ENCODE measurements around the gene DOCK2. TPM values are rescaled to one million over a fixed set of nuclear protein-coding genes. Genes with fewer than 3 reads are reported as not detected.

Gene DOCK2
- total RNA-seq, 1 experiment from 2014 or later: 3.5 TPM

DNA sequence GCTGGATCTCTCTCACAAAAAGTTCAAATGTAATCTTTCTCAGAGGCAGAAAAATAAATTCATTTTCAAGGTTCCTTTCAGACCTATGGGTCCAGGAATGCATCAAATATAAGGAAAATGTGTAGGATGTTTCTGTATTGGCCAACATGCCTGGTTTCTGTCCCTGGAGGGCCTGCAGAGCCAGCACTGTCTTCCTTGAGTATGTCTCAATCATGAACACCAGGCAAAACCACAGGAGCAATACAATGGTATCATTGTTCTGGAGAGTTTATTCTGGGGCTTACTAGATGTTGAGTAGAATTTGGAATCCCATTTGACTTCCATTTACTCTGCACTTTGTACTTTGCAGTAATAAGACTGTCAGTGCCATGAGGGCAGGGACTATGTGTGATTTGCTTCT, 319.7 kb downstream of the DOCK2 start:
- DNase-seq (ENCODE audit: low read depth in 1 of 2, low spot score in 2 of 2): no peak
- Histone ChIP-seq H3K36me3 (no peaks in the 10 kb centered on the region), H3K4me3 (no peak overlapping the region), H3K4me1 (replicated peaks) (peaks cover 8% of the 10 kb centered on the region), H3K27ac (no peak overlapping the region), H3K27me3 (replicated peaks) (no peaks in the 10 kb centered on the region), H3K9me3 (replicated peaks) (no peaks in the 10 kb centered on the region)

DNA sequence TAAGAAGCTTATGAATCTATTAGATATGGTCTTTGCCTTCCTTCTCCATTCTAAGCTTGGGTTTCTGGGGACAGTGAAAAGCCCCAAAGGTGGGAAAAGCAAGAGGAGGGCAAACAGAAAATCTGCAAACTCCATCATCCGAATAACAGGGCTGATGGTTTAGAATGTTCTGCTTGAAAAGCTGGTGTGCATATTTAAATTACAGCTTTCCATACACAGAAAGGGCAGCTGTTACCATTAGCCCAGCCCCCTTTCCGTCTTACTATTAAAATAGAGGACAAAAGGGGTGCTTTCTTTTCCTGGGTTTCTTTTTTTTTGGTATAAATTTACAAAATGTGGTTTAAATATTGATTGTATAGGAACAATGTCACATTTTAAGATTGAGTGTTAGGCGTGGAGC, 321.2 kb downstream of the DOCK2 start:
- peaks cover 5% of the 10 kb centered on the region for H3K4me1 ChIP-seq (replicated peaks)
- H3K9me3 ChIP-seq (replicated peaks): no peaks in the 10 kb centered on the region
- no peak overlapping the region for H3K4me3 ChIP-seq
- H3K36me3 ChIP-seq: no peaks in the 10 kb centered on the region
- DNase-seq (ENCODE audit: low read depth in 1 of 2, low spot score in 2 of 2): no peak
- no peak overlapping the region for H3K27ac ChIP-seq
- H3K27me3 ChIP-seq (replicated peaks): no peaks in the 10 kb centered on the region

DNA sequence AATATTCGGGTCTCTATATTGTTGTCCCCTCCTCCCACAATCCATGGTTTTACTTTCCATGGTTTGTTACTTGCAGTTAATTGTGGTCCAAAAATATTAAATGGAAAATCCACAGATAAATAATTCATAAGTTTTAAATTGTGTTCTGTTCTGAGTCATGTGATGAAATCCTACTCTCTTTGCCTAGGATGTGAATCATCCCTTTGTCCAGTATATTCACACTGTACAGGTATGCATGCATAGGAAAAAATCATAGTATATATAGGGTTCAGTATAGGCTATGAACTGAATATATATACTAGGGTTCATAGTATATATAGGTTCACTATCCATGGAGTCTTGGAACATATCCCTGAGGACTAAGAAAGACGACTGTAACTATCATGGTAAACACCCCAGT, 323.6 kb downstream of the DOCK2 start:
- Histone ChIP-seq H3K9me3 (replicated peaks) (no peaks in the 10 kb centered on the region), H3K4me1 (replicated peaks) (no peaks in the 10 kb centered on the region), H3K4me3 (no peak overlapping the region), H3K27ac (no peak overlapping the region), H3K36me3 (no peaks in the 10 kb centered on the region), H3K27me3 (replicated peaks) (no peaks in the 10 kb centered on the region)
- DNase-seq (ENCODE audit: low read depth in 1 of 2, low spot score in 2 of 2): no peak

DNA sequence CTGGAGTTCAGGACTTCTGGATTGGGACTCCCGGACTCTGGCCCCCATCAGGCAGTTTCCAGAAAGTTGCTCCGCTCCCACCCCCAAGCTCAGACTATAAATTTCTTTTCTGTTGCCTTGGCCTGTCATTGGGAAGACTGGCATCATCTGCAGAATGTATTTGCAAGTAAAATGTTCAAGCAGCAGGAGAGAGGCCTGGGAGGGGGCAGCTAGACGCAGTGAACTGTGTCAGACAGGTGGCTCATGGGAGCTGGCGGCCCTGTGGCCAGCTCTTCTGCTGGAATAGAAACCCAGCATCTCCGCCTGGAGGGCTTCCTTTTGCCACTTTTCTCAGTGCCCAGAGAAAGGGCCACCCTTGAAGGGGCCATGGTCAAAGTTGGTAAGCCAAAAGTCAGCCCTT, 327.2 kb downstream of the DOCK2 start:
- DNase-seq (ENCODE audit: low read depth in 1 of 2, low spot score in 2 of 2): no peak
- Histone ChIP-seq H3K4me3 (no peak overlapping the region), H3K4me1 (replicated peaks) (no peaks in the 10 kb centered on the region), H3K36me3 (no peaks in the 10 kb centered on the region), H3K9me3 (replicated peaks) (no peaks in the 10 kb centered on the region), H3K27ac (no peak overlapping the region), H3K27me3 (replicated peaks) (no peaks in the 10 kb centered on the region)

DNA sequence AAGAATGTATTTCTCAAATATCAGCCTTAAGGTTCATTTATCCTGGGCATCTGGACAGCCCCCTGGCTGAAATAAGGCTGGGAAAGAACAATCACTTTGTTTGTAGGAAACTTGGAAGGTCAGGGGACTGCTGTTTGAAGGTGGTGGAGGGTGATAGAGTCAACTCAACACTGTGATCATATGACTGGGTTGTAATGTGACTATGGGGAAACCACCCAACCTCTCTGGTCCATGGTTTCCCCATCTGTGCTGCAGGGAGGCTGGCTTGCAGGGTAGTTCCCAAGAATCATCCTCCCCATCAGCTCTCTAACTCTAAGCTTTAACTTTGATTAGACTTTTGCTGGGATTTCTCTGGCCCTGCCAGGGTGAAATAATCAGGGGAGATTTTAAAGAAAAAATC, 333.3 kb downstream of the DOCK2 start:
- no peak for DNase-seq (ENCODE audit: low read depth in 1 of 2, low spot score in 2 of 2)
- Histone ChIP-seq H3K27me3 (replicated peaks) (no peaks in the 10 kb centered on the region), H3K4me1 (replicated peaks) (peaks cover 25% of the 10 kb centered on the region), H3K4me3 (no peak overlapping the region), H3K36me3 (no peaks in the 10 kb centered on the region), H3K27ac (peak overlapping the region; percentile 70), H3K9me3 (replicated peaks) (no peaks in the 10 kb centered on the region)

DNA sequence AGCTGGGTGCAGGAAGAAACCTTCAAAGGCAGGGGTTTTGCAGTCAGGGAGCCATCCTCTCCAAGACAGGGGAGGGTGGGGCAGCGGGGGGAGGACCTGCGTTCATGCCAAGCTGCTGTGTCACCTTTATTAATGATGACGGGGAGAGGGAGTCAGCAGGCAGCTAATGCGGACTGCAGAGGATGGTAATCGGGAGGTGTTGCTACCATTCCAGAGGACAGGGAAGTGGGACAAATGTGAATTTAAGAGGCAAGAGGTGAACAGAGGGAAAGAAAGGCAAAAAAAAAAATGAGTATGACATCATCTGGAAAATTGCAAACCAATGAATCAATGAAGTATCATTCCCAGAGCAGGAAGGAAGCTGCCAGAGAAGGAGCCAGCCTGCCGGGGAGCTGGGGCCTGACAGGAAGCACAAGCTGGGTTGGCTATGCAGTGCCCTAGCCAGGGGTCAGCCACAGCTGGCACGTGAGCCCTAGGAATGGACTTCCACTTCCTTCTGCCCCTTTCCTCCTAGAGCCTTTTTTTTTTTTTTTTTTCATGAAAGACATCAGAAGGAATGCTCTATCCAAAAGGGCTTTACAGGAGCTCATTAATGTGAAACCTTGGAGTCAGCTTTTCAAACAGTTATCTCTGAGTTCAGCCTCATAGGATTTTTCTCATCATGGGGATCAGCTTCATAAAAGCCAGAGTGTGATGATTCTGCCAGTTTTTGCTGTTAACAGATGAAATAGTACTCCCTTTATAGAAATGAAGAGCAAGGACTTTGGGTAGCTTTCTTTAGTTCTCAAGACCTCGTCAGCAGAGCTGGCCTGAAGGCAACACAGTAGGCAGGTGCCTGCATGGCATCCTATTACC, 334.1 kb downstream of the DOCK2 start:
- Histone ChIP-seq H3K4me1 (replicated peaks) (peaks cover 27% of the 10 kb centered on the region), H3K36me3 (no peaks in the 10 kb centered on the region), H3K27me3 (replicated peaks) (no peaks in the 10 kb centered on the region), H3K9me3 (replicated peaks) (no peaks in the 10 kb centered on the region), H3K27ac (peak overlapping the region; percentile 70), H3K4me3 (no peak overlapping the region)
- DNase-seq (ENCODE audit: low read depth in 1 of 2, low spot score in 2 of 2): peak; percentile 87 to 89

DNA sequence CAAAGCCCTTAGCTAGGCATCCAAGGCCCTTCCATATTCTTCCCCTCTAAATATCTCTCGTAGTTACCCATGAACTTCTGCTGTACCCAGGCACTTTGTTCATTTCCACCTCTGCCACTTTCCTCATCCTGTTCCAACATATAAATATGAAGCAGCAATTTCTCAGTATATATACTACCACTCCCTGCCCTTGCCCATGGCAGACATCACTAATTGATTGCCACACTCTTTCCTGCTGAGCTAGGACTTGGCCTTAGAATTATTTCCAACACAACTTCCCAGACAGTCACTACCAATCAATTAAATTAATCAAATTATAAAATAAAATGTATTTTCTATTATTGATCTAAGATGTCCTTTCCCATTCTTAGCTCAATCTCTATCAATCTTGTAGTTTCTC, 334.7 kb downstream of the DOCK2 start:
- Histone ChIP-seq H3K4me3 (no peak overlapping the region), H3K36me3 (no peaks in the 10 kb centered on the region), H3K27me3 (replicated peaks) (no peaks in the 10 kb centered on the region), H3K27ac (peak overlapping the region; percentile 70), H3K4me1 (replicated peaks) (peaks cover 33% of the 10 kb centered on the region), H3K9me3 (replicated peaks) (no peaks in the 10 kb centered on the region)
- DNase-seq (ENCODE audit: low read depth in 1 of 2, low spot score in 2 of 2): no peak

DNA sequence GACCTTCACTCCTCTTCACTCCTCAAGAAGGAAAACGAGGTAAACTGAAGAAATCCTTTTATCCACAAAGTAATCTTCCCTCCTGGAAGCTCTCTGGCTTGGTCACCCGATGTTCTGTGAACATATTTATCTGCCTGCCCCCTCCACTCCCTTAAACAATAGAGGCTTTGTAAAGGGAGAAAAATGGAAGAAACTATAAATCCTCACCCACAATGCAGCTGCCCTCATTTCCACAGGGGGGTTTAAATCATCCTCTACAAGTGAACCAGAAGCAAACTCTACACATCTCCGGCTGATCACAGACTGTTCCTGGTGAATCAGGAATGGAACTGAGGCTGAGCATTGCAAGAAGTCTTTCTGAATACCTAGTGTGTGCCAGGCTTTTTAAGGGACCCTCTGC, 336.0 kb downstream of the DOCK2 start:
- Histone ChIP-seq H3K4me3 (no peak overlapping the region), H3K36me3 (no peaks in the 10 kb centered on the region), H3K27ac (no peak overlapping the region), H3K9me3 (replicated peaks) (no peaks in the 10 kb centered on the region), H3K27me3 (replicated peaks) (no peaks in the 10 kb centered on the region), H3K4me1 (replicated peaks) (peaks cover 46% of the 10 kb centered on the region)
- no peak for DNase-seq (ENCODE audit: low read depth in 1 of 2, low spot score in 2 of 2)

DNA sequence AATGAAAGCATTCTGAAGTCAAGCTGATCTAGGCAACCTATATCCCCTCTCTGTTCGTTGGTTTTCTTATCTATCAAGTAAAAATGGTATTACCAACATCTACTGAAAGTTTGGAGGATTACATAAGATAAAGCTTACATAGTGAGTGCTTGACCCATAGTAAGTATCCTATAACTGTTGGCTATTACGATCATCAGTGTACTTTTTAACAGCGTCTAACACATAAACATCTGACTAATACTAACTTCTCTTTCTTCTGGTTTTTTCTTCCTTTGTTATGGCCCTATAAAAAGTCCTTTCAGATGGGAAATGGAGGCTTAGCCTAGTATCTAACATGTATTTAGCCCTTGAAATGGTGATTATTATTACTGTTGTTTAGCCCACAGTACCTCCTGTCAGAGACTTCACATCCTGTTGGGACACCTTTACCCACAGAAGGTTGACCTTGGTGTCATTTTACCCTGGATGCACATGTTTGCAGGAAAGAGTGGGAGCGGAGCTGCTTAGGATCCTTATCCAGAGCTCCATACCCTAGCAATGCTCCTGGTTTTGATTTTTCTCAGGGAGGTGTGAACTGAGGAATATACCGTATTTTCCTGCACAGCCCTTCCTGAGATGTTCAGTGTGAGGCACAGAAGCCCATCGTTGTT, 337.2 kb downstream of the DOCK2 start:
- Histone ChIP-seq H3K36me3 (no peaks in the 10 kb centered on the region), H3K4me1 (replicated peaks) (peaks cover 58% of the 10 kb centered on the region), H3K9me3 (replicated peaks) (no peaks in the 10 kb centered on the region), H3K27ac (no peak overlapping the region), H3K27me3 (replicated peaks) (no peaks in the 10 kb centered on the region), H3K4me3 (no peak overlapping the region)
- DNase-seq (ENCODE audit: low read depth in 1 of 2, low spot score in 2 of 2): no peak

DNA sequence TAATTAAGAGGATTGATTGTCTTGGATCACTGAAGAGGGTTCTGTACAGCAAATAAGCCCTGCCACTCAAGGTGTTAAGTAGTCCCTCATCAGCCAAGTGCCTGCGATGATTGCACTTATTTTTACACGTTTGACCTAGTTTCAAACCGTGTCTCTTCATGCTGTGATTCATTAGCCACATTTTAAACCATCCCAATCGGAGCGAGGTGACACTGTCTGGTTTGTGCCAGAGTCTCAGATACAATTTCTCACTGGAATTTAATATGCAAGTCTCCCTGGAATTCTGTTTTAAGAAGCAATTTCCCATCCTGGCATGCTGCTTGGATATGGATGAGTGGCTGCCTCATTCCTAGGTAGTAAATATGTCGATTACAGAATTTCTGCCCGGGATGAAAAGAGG, 341.6 kb downstream of the DOCK2 start:
- DNase-seq (ENCODE audit: low read depth in 1 of 2, low spot score in 2 of 2): no peak
- Histone ChIP-seq H3K9me3 (replicated peaks) (no peaks in the 10 kb centered on the region), H3K27ac (no peak overlapping the region), H3K4me3 (no peak overlapping the region), H3K4me1 (replicated peaks) (peaks cover 54% of the 10 kb centered on the region), H3K36me3 (no peaks in the 10 kb centered on the region), H3K27me3 (replicated peaks) (no peaks in the 10 kb centered on the region)

DNA sequence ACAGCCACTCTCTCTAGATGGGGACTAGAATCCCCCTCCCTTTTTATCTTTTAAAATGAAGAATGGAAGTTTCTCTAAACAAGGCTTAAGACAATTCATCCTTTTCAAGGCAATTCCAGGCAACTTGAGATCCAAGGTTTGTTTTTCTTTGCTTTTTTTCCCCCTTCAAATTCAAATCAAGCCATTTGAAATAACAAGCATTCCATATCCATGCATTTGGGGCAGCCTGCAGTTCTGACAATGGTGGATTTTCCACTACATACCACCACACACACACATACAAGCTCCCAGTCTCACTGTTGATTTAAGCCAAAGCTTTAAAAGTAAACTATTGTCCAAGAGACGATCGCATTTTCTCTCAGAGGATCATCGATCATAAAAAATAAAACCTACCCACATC, 342.8 kb downstream of the DOCK2 start:
- Histone ChIP-seq H3K4me1 (replicated peaks) (peaks cover 46% of the 10 kb centered on the region), H3K4me3 (peak overlapping the region; percentile 36), H3K27ac (peak overlapping the region; percentile 49), H3K9me3 (replicated peaks) (no peaks in the 10 kb centered on the region), H3K36me3 (no peaks in the 10 kb centered on the region), H3K27me3 (replicated peaks) (no peaks in the 10 kb centered on the region)
- DNase-seq (ENCODE audit: low read depth in 1 of 2, low spot score in 2 of 2): no peak

DNA sequence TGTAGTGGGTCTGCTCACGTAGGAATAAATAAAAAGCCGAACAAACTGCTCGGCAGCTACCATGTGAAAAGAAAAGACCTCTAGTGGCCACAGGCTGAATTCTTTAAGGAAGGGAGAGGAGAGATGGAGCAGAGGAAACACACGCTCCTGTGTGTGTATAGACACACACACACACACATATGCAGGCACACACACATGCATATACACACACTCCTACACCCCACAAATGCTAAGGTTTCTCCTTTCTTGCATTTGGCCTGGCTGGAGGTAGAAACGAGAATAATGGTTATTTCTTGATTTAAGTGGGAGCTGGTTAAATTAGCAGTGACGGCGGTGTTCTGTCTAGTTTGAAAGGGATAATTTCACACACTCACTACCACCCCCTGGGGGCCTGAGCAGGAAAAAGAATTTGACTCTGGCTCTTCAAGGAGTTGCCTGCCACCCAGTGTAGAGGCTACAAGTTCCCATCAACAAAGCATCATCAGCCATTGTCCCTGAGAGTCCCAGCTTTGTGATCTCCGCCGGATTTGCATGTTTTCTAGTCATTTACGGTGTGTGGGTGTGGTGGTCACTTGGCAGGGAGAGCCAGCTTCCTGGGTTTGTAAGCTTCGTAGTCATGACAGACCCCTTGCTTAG, 343.5 kb downstream of the DOCK2 start, which contains the start of gene INSYN2B:
Gene INSYN2B, minus strand, starts transcription at position 78 of the 636 bp plus-strand sequence. CDS start 96,597 bp downstream, outside the sequence.
- H3K27me3 ChIP-seq (replicated peaks): no peaks in the 10 kb centered on the region; the same call in 1 of the 2 replicates

DNA sequence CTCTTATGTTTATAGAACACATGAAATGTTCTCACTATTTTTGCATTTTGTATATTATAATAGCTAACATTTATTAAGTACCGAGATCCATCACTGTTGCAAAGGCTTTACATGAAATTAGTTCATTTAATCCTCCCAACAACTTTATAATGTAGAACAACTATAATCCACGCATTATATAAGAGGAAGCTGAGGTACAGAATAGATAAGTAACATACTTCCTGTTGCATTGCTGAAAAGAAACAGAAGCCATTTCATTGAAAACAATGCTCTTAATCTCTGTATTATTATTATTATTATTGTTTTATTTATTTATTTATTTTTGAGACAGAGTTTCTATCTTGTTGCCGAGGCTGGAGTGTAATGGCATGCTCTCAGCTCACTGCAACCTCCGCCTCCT, 351.1 kb downstream of the DOCK2 start:
- no peak overlapping the region for H3K4me3 ChIP-seq
- no peak overlapping the region for H3K27ac ChIP-seq
- no peak for DNase-seq (ENCODE audit: low read depth in 1 of 2, low spot score in 2 of 2)
- no peaks in the 10 kb centered on the region for H3K36me3 ChIP-seq
- no peaks in the 10 kb centered on the region for H3K4me1 ChIP-seq (replicated peaks)
- H3K9me3 ChIP-seq (replicated peaks): no peaks in the 10 kb centered on the region; the same call in 1 of the 2 replicates
- peaks cover 9% of the 10 kb centered on the region; the same call in 1 of the 2 replicates for H3K27me3 ChIP-seq (replicated peaks)

More for the DNA sequence above, 343.5 kb downstream of the DOCK2 start, which contains the start of gene INSYN2B:
- H3K9me3 ChIP-seq (replicated peaks): no peaks in the 10 kb centered on the region
- H3K36me3 ChIP-seq: no peaks in the 10 kb centered on the region
- peak within 1 kb of the TSS; percentile 36 for H3K4me3 ChIP-seq
- DNase-seq (ENCODE audit: low read depth in 1 of 2, low spot score in 2 of 2): peak; percentile 89 to 97
- H3K27ac ChIP-seq: peak within 1 kb of the TSS; percentile 49
- H3K4me1 ChIP-seq (replicated peaks): peaks cover 46% of the 10 kb centered on the region

DNA sequence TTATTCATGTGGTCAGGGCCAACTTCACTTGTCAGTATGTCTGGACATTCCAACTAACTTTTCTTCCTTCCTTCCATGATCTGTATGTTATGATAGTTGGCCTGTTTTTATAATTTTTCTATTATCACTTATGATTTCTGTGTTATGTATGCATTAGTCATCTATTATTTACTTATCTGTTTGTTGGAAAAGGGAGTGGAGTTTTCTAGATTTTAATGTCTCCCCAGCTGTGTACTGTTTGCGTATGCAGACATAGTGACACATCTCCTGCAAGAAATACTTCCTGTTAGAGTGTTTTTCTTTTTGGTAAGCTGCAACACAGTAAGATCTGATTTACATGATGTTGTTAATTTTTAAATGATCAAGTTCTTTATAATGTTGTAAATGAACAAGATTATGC, 351.9 kb downstream of the DOCK2 start:
- Histone ChIP-seq H3K4me3 (no peak overlapping the region), H3K9me3 (replicated peaks) (no peaks in the 10 kb centered on the region; the same call in 1 of the 2 replicates), H3K36me3 (no peaks in the 10 kb centered on the region), H3K4me1 (replicated peaks) (no peaks in the 10 kb centered on the region), H3K27me3 (replicated peaks) (peaks cover 9% of the 10 kb centered on the region; the same call in 1 of the 2 replicates), H3K27ac (no peak overlapping the region)
- DNase-seq (ENCODE audit: low read depth in 1 of 2, low spot score in 2 of 2): no peak
